HG03457 (cell line): ENCODE data around the gene ENKUR.

Source experiments
- ATAC-seq: cut with Tn5 transposase; IDR thresholded peaks from one replicate; pipeline ENCODE4 v1.9.1; 2021; ENCODE audit warnings: moderate number of reproducible peaks; ENCODE audit not compliant: unreplicated experiment

ENKUR gene, protein sequence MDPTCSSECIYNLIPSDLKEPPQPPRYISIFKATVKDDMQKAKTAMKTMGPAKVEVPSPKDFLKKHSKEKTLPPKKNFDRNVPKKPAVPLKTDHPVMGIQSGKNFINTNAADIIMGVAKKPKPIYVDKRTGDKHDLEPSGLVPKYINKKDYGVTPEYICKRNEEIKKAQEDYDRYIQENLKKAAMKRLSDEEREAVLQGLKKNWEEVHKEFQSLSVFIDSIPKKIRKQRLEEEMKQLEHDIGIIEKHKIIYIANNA

GRCh38 chr10:25015828-25016375 lies at the start of gene ENKUR:
Gene ENKUR, minus strand, starts transcription at chr10:25016158. Its CDS starts 222 bp downstream, at chr10:25015936.
- peak; percentile 50 for ATAC-seq

DNA sequence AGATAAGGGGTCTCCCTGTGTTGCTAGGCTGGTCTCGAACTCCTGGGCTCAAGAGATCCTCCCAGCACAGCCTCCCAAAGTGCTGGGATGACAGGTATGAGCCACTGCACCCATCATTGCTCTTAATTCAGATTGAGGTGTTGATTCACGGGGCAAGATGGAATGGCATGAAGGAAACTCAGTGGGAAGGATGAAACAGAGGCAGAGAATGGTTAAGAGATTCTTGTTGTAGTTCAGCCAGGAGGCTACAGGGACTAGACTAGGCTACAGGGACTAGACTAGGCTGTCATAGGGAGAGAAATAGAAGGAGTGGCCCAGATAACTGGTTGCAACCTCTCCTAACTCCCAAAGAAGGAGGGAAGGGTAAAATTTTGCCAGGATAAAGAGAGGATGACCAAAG lies 48.4 kb upstream of the ENKUR start:
- no peak for ATAC-seq

- no peak for ATAC-seq
Measured at GRCh38 chr10:25063644-25064043, 47.7 kb upstream of the ENKUR start.

GRCh38 chr10:25063157-25063556 lies 47.2 kb upstream of the ENKUR start:
- ATAC-seq, result no peak

DNA sequence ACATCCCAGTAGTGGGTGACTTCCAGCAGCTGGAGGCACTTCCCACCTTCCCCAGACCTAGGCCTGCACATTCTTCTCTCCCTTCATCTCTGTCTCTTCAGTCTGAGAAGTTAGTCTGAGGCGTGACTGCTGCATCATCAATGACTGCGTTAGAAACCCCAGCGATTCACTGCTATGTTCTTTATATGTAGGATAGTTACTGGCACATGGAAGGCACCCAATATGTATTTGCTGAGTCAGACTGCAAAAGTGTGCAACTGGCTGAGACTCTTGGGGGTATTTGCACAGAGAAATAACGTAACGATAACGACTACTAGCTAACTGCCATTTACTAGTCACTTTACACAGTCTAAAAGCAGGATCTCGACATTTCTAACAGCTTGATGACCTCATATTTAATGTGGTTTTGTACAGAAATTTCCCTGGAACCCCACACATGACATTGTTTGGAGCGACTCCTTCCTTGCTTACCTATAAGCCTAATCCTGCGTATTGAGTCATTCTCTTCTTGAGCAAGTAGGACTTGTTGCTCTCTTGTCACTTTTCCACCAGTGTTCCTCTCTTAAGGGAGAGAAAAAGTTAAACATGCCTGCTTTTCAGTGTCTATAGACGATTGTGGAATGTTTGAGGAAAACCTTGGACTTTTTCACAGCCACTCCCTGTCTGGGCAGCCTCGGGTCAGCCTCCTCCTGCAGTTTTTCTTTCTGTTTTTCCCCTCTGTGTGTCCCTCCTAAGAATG lies 45.9 kb upstream of the ENKUR start:
- ATAC-seq, result no peak

- no peak for ATAC-seq
Measured at GRCh38 chr10:25061125-25061524, 45.2 kb upstream of the ENKUR start.

DNA sequence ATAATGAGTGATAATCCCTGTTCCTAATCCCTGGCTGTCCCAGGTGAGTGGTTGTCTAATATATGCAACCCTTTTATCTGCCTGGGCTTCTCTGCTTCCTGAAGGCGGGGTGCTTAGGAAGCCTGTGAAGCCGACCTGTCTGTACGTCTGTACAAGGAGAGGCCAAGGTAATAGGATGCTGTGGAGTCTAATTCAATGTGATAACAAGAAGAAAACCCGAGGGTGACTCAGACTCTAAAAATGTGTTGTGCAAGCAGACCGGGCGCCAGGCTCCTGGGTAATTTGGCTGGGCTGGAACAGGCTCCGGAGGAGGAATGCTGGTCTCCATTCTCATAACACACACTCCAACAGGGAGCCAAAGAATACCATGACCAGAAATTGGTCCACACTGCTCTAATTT lies 44.0 kb upstream of the ENKUR start:
- ATAC-seq, result no peak

DNA sequence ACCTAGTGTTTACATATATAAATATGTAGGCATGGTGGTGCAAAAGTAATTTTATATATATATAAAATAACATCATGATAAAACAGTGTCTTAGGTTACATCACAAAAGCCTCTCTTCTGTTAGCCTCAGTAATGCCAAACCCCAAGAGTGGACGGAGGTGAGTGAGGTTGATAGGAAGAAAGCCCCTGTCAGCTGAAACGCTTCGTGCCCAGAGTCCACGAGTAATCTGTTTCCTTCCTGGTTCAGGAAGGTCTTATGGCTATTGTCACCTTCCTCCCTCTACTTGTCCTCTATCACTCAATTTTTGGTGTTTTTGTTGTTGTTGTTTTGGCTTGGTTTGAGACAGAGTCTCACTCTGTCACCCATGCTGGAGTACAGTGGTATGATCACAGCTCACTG lies 41.9 kb upstream of the ENKUR start:
- ATAC-seq, result no peak

GRCh38 chr10:25056726-25057125 lies 40.8 kb upstream of the ENKUR start:
- no peak for ATAC-seq

DNA sequence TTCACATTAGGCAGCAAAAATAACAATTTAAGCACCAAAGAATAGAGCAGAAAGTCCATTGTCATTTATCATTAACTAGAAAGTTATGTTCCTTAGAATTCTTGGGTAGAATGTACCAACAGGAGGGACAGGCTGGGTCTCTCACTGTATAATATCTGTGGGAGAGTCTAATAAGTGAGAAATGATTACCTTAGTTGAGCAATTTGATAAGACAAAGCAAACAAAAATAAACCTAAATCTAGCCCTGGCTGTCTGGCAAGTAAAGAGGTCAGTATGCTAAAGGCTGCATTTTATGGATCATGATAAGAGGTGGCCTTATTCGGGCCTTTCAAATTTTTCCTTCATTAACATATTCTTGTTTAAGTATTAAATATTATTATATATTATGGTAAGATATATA lies 36.1 kb upstream of the ENKUR start:
- ATAC-seq, result no peak

- ATAC-seq, result no peak
Measured at GRCh38 chr10:25050402-25050801, 34.4 kb upstream of the ENKUR start.

DNA sequence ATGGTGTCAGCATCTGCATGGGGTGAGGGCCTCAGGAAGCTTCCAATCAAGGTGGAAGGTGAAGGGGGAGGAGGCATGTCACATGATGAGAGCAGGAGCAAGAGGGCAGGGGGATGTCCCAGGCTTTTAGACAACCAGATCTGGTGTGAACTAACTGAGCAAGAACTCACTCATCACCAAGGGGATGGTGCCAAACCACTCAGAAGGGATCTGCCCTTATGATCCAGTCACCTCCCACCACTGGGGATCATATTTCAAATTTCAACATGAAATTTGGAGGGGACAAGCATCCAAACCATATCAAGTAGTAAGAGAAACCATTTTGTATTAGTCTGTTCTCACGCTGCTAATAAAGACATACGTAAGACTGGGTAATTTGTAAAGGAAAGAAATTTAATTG lies 34.0 kb upstream of the ENKUR start:
- ATAC-seq, result no peak

- no peak for ATAC-seq
Measured at GRCh38 chr10:25048450-25048849, 32.5 kb upstream of the ENKUR start.

- ATAC-seq, result no peak
Measured at GRCh38 chr10:25047591-25048301, 31.8 kb upstream of the ENKUR start.

- no peak for ATAC-seq
Measured at GRCh38 chr10:25047088-25047487, 31.1 kb upstream of the ENKUR start.

DNA sequence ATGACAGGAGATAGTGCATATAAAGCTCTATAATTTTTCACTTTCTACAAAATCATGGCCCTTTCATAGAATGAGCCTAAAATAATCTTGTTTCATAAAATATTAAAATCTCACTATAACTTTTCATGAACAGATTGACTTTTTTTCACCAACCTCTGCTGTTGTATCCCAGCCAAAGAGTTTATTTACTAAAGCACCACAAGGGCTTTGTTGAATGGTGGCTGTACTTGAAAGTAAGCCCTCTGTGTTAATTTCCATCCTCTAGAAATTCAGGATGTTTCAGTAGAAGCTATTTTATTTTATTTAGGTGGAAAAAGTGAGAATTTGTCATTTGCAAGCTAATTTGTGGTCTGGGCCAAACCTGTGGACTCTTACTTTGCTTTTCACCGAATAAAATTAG lies 30.7 kb upstream of the ENKUR start:
- no peak for ATAC-seq

- ATAC-seq, result no peak
Measured at GRCh38 chr10:25039531-25039930, 23.6 kb upstream of the ENKUR start.

- ATAC-seq, result no peak
Measured at GRCh38 chr10:25038325-25038724, 22.4 kb upstream of the ENKUR start.

GRCh38 chr10:25036381-25036780 lies 20.4 kb upstream of the ENKUR start:
- ATAC-seq, result no peak

DNA sequence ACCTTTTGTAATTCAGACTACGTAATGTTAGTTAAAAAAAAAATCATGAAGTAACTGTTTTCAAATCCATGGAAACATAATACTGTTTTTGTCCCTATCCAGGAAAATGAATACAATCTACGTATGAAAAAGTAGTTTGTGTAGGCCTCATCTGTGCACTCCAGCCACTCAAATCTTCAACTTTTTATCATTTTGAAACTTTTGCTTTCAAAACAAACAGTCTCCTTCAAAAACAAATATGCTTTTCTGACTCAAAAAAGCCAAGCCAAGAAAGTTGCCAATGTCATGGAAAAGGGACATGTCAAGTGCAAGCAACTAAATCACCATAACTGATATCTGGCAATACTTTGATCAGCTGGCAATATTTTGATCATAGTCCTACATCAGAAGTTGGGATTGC lies 13.6 kb upstream of the ENKUR start:
- no peak for ATAC-seq

DNA sequence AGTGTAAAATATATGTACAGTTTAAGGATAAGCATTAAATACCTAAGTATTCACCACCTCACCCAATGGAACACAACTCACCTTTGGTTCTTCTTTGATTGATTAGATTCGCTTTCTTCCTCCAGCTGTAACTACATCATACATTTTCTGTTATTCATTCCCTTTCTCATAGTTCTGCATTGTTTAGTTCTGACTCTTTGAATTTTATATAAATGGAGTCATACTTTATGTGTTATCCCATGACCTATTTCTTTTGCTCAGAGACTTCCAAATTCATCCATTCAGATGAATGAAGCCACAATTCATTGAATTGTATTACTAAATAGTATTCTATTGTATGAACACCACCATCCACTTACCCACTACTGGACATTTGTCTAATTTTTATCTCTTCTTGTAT lies 12.8 kb upstream of the ENKUR start:
- ATAC-seq, result no peak

DNA sequence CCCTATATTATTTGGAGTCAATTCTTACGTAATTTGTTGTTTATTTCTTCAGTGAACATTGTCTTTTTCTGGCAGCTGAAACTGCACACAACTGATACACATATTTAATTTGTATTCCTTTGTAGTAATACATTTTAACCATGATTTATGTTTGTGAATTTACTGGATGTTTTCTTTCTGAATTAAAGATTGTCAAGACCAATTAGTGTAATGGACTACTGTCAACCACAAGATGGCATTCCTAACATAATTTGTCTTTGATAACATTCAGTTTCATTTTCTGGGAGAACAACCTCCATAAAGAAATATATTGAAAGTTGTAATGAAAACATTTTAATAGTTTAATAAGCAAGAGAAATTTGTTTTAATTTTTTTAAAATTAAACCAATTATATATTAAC lies 10.5 kb upstream of the ENKUR start:
- no peak for ATAC-seq
